ENCODE results near the gene VPS54.

Gene VPS54

GRCh38 chr2:64019083-64019974 lies at the start of gene VPS54:
VPS54 (minus strand) TSS chr2:64019428; CDS start chr2:63983999, 35,429 bp downstream.
- DNase-seq (ENCODE audit: low read depth in 2 of 2): peak; percentile 5 to 17

- DNase-seq (ENCODE audit: low read depth in 2 of 2): no peak
Measured at GRCh38 chr2:64067326-64067725, 48.1 kb upstream of the VPS54 start.

GRCh38 chr2:64065516-64065915 lies 46.3 kb upstream of the VPS54 start:
- DNase-seq (ENCODE audit: low read depth in 2 of 2): no peak

GRCh38 chr2:64063924-64064331 lies 44.7 kb upstream of the VPS54 start:
- DNase-seq (ENCODE audit: low read depth in 2 of 2): no peak

- DNase-seq (ENCODE audit: low read depth in 2 of 2): no peak
Measured at GRCh38 chr2:64063454-64063853, 44.2 kb upstream of the VPS54 start.

GRCh38 chr2:64062840-64063239 lies 43.6 kb upstream of the VPS54 start:
- no peak for DNase-seq (ENCODE audit: low read depth in 2 of 2)

- DNase-seq (ENCODE audit: low read depth in 2 of 2): no peak
Measured at GRCh38 chr2:64059270-64059669, 40.0 kb upstream of the VPS54 start.

GRCh38 chr2:64056021-64056420 lies 36.8 kb upstream of the VPS54 start:
- no peak for DNase-seq (ENCODE audit: low read depth in 2 of 2)

GRCh38 chr2:64054161-64054915 lies 35.1 kb upstream of the VPS54 start:
- no peak for DNase-seq (ENCODE audit: low read depth in 2 of 2)

GRCh38 chr2:64052463-64053241 lies 33.4 kb upstream of the VPS54 start:
- no peak for DNase-seq (ENCODE audit: low read depth in 2 of 2)

GRCh38 chr2:64049633-64050220 lies 30.5 kb upstream of the VPS54 start:
- DNase-seq (ENCODE audit: low read depth in 2 of 2): peak; percentile 32 to 66

GRCh38 chr2:64045938-64046337 lies 26.7 kb upstream of the VPS54 start:
- DNase-seq (ENCODE audit: low read depth in 2 of 2): no peak

GRCh38 chr2:64040161-64040560 lies 20.9 kb upstream of the VPS54 start:
- no peak for DNase-seq (ENCODE audit: low read depth in 2 of 2)

- DNase-seq (ENCODE audit: low read depth in 2 of 2): no peak
Measured at GRCh38 chr2:64036034-64036705, 16.9 kb upstream of the VPS54 start.

GRCh38 chr2:64035072-64035942 lies 16.1 kb upstream of the VPS54 start:
- no peak for DNase-seq (ENCODE audit: low read depth in 2 of 2)

- no peak for DNase-seq (ENCODE audit: low read depth in 2 of 2)
Measured at GRCh38 chr2:64029116-64029665, 10.0 kb upstream of the VPS54 start.

GRCh38 chr2:64025741-64026140 lies 6.5 kb upstream of the VPS54 start:
- no peak for DNase-seq (ENCODE audit: low read depth in 2 of 2)

- DNase-seq (ENCODE audit: low read depth in 2 of 2): no peak
Measured at GRCh38 chr2:64024259-64024949, 5.2 kb upstream of the VPS54 start.
